ENCODE data around the gene PPP1R9A. TPM values are rescaled to one million over a fixed set of nuclear protein-coding genes. Genes with fewer than 3 reads are reported as not detected.

PPP1R9A gene
- total and polyA plus RNA-seq, 7 donors: 1.8 to 51.3 (median 43.5) TPM

DNA sequence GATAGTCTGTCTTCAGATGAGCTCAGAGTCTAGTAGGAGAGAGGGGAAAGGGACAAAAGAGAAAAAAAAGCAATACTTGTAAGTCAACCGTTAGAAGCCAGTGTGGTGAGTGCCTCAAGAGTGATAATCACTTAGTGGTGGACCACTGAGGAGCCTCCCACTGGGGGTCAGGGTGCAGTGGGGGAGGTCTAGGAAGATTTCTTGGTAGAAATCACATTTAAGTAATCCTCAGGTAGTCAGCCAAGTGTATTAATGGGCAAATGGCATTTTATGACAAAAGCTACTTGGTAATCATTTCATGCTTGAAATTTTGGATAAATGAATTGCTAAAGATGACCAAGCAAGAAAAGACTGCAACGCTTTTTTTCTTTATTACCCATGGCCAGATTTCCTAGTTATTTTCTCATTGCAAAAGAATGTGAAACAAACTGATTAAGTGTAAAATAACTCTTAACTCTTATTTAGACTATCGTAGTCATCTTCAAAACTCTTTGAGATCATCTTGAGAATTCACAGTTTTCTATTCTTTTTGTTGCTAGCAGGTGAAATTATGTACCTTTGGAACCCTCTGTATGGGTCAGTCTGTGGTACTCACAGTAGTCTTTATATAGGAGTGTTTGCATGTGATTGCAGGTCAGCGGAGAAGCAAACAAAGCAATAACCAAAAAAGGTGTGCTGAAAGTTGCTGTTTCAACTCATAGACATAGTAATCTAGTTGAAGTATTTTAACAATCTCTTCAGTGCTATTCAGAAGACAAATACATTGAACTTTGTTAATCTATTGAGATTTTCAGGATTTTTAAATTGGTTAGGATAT, 63.9 kb downstream of the PPP1R9A start:
- Histone ChIP-seq H3K9me3 (peaks cover 0 to 1% (median 0%) of the 10 kb centered on the region in 4 donors), H3K36me3 (no peaks in the 10 kb centered on the region), H3K27ac (no peak overlapping the region), H3K27me3 (no peaks in the 10 kb centered on the region), H3K4me1 (peaks cover 0 to 57% (median 43%) of the 10 kb centered on the region in 4 donors), H3K4me3 (no peak overlapping the region)
- no peak for DNase-seq
- 64 to 71% methylated on average over 4 of the region's 4 CpGs for WGBS, 2 donors
- intact Hi-C loops (cut with DNase I): no loop called here
- TF ChIP-seq POLR2A (IDR thresholded peaks at IDR 0.05) (no peak), POLR2AphosphoS5 (IDR thresholded peaks at IDR 0.05) (no peak), CTCF (IDR thresholded peaks at IDR 0.05) (no peak), EP300 (IDR thresholded peaks at IDR 0.05) (no peak)

- no peak overlapping the region for H3K4me3 ChIP-seq
- intact Hi-C loops (cut with DNase I): no loop called here
These were observed 64.9 kb downstream of the PPP1R9A start for GRCh38 chr7:94972296-94972695.

GRCh38 chr7:94973844-94974243, 66.5 kb downstream of the PPP1R9A start:
- intact Hi-C loops (cut with DNase I): no loop called here
- H3K27me3 ChIP-seq: no peaks in the 10 kb centered on the region
- no peaks in the 10 kb centered on the region for H3K36me3 ChIP-seq
- H3K4me3 ChIP-seq: no peak overlapping the region
- peaks cover 0 to 62% (median 45%) of the 10 kb centered on the region in 4 donors for H3K4me1 ChIP-seq
- no peak for DNase-seq
- H3K27ac ChIP-seq: no peak overlapping the region
- 93 to 94% methylated on average over 3 of the region's 3 CpGs for WGBS, 2 donors
- TF ChIP-seq CTCF (IDR thresholded peaks at IDR 0.05): no peak
- TF ChIP-seq POLR2A (IDR thresholded peaks at IDR 0.05): no peak
- TF ChIP-seq EP300 (IDR thresholded peaks at IDR 0.05): no peak
- no peak for TF ChIP-seq POLR2AphosphoS5 (IDR thresholded peaks at IDR 0.05)
- peaks cover 0 to 1% (median 0%) of the 10 kb centered on the region in 4 donors for H3K9me3 ChIP-seq

More at GRCh38 chr7:94972296-94972695, 64.9 kb downstream of the PPP1R9A start:
- WGBS, 2 donors: 46 to 65% methylated on average over 2 of the region's 2 CpGs
- peaks cover 0 to 1% (median 0%) of the 10 kb centered on the region in 4 donors for H3K9me3 ChIP-seq
- no peaks in the 10 kb centered on the region for H3K27me3 ChIP-seq
- DNase-seq: no peak
- no peak for TF ChIP-seq CTCF (IDR thresholded peaks at IDR 0.05)
- no peak for TF ChIP-seq POLR2A (IDR thresholded peaks at IDR 0.05)
- TF ChIP-seq POLR2AphosphoS5 (IDR thresholded peaks at IDR 0.05): no peak
- TF ChIP-seq EP300 (IDR thresholded peaks at IDR 0.05): no peak
- H3K36me3 ChIP-seq: no peaks in the 10 kb centered on the region
- H3K4me1 ChIP-seq: peaks cover 0 to 57% (median 44%) of the 10 kb centered on the region in 4 donors
- H3K27ac ChIP-seq: peak overlapping the region in 2 of 4 donors; percentile 0 to 22

DNA sequence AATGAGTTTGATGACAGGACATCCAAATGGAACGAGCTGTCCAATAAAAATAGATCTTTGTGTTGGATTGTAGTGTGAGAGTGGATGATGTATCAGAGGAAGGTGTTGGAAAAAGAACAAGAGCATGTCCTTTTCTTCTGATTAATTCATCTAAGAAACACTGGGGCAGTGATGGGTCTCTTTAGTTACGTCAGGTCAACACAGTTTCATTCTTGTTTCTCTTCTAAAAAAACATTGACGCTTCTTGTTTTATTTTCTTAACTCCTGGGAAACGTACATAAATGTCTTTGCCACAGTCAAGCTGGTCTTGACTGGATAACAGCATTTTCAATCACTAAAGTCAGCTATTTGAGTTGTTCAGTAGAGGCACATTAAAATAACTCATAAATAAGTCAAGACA, 67.0 kb downstream of the PPP1R9A start:
- H3K4me3 ChIP-seq: no peak overlapping the region
- intact Hi-C loops (cut with DNase I): no loop called here
- no peak for DNase-seq
- H3K9me3 ChIP-seq: no peaks in the 10 kb centered on the region
- peak overlapping the region in 3 of 4 donors; percentile 16 to 44 (median 34) for H3K27ac ChIP-seq
- no peaks in the 10 kb centered on the region for H3K27me3 ChIP-seq
- 83 to 87% methylated on average over 4 of the region's 4 CpGs for WGBS, 2 donors
- TF ChIP-seq POLR2A (IDR thresholded peaks at IDR 0.05) (no peak), EP300 (IDR thresholded peaks at IDR 0.05) (no peak), POLR2AphosphoS5 (IDR thresholded peaks at IDR 0.05) (no peak)
- H3K4me1 ChIP-seq: peaks cover 0 to 65% (median 44%) of the 10 kb centered on the region in 4 donors
- no peaks in the 10 kb centered on the region for H3K36me3 ChIP-seq

GRCh38 chr7:94975336-94975735, 67.9 kb downstream of the PPP1R9A start:
- H3K36me3 ChIP-seq: no peaks in the 10 kb centered on the region
- H3K9me3 ChIP-seq: no peaks in the 10 kb centered on the region
- H3K4me3 ChIP-seq: no peak overlapping the region
- intact Hi-C loops (cut with DNase I): loop anchor here (5.0 kb wide), 1 partner anchor 68 kb away; the partner anchor contains the start of gene PPP1R9A
- peaks cover 0 to 62% (median 39%) of the 10 kb centered on the region in 4 donors for H3K4me1 ChIP-seq
- peak in 1 of 4 donors; percentile 30 for TF ChIP-seq POLR2AphosphoS5 (IDR thresholded peaks at IDR 0.05)
- no peak for TF ChIP-seq EP300 (IDR thresholded peaks at IDR 0.05)
- no peak for DNase-seq
- peak overlapping the region in 3 of 4 donors; percentile 16 to 50 (median 34) for H3K27ac ChIP-seq
- no peaks in the 10 kb centered on the region for H3K27me3 ChIP-seq

Measured in sigmoid colon (tissue), 7 donors.